ENCODE measurements around the gene PRKAG2.

PRKAG2 gene

GRCh38 chr7:151585744-151586393, 291.0 kb downstream of the PRKAG2 start:
- no peak for DNase-seq (ENCODE audit: low read depth)

GRCh38 chr7:151581741-151582140, 295.2 kb downstream of the PRKAG2 start:
- no peak for DNase-seq (ENCODE audit: low read depth)

- no peak for DNase-seq (ENCODE audit: low read depth)
These were observed 297.3 kb downstream of the PRKAG2 start for GRCh38 chr7:151579644-151580043.

GRCh38 chr7:151575410-151575809, 301.5 kb downstream of the PRKAG2 start:
- DNase-seq (ENCODE audit: low read depth): no peak

- DNase-seq (ENCODE audit: low read depth): peak; percentile 39
These were observed 303.9 kb downstream of the PRKAG2 start for GRCh38 chr7:151573046-151573445.

GRCh38 chr7:151572136-151572535, 304.8 kb downstream of the PRKAG2 start:
- DNase-seq (ENCODE audit: low read depth): no peak

- no peak for DNase-seq (ENCODE audit: low read depth)
These were observed 305.4 kb downstream of the PRKAG2 start for GRCh38 chr7:151571471-151571870.

- DNase-seq (ENCODE audit: low read depth): no peak
These were observed 306.5 kb downstream of the PRKAG2 start for GRCh38 chr7:151570366-151570915.

GRCh38 chr7:151568956-151569940, 307.7 kb downstream of the PRKAG2 start:
- no peak for DNase-seq (ENCODE audit: low read depth)

GRCh38 chr7:151566897-151567320, 310.0 kb downstream of the PRKAG2 start:
- no peak for DNase-seq (ENCODE audit: low read depth)

- DNase-seq (ENCODE audit: low read depth): no peak
These were observed 311.4 kb downstream of the PRKAG2 start for GRCh38 chr7:151565541-151565940.

- no peak for DNase-seq (ENCODE audit: low read depth)
These were observed 316.7 kb downstream of the PRKAG2 start for GRCh38 chr7:151560243-151560642.

GRCh38 chr7:151559557-151560183, 317.2 kb downstream of the PRKAG2 start:
- no peak for DNase-seq (ENCODE audit: low read depth)

GRCh38 chr7:151558575-151558974, 318.3 kb downstream of the PRKAG2 start:
- DNase-seq (ENCODE audit: low read depth): peak; percentile 22

GRCh38 chr7:151556592-151556991, 320.3 kb downstream of the PRKAG2 start:
- no peak for DNase-seq (ENCODE audit: low read depth)

- no peak for DNase-seq (ENCODE audit: low read depth)
These were observed 323.6 kb downstream of the PRKAG2 start for GRCh38 chr7:151553356-151553755.

GRCh38 chr7:151552352-151553028, 324.4 kb downstream of the PRKAG2 start:
- no peak for DNase-seq (ENCODE audit: low read depth)

GRCh38 chr7:151551820-151552219, 325.1 kb downstream of the PRKAG2 start:
- DNase-seq (ENCODE audit: low read depth): no peak

GRCh38 chr7:151550656-151551286, 326.1 kb downstream of the PRKAG2 start:
- DNase-seq (ENCODE audit: low read depth): no peak

- no peak for DNase-seq (ENCODE audit: low read depth)
These were observed 327.3 kb downstream of the PRKAG2 start for GRCh38 chr7:151549644-151550043.

- DNase-seq (ENCODE audit: low read depth): no peak
These were observed 327.8 kb downstream of the PRKAG2 start for GRCh38 chr7:151549083-151549482.
